Activated CD4-positive, alpha-beta T cell treated with anti-CD3 and anti-CD28 coated beads for 36 hours (primary cell): ENCODE measurements around the gene GEMIN2. TPM values are rescaled to one million over a fixed set of nuclear protein-coding genes. Genes with fewer than 3 reads are reported as not detected.
"Not testable (repeated sequence)": the region's sequence is repeated elsewhere in the genome, so short reads cannot be mapped to it uniquely, and the experiment has no call there.

ENCODE experiments used
- ATAC-seq: fragments of 200-7000 bp; cut with Tn5 transposase; one replicate; pipeline ENCODE4 v1.10.0; 2021; ENCODE audit warnings: mild to moderate bottlenecking, moderate library complexity
- CTCF ChIA-PET: fragments of 350-600 bp; sonication (Branson Sonifier 250); formaldehyde crosslinking; loops from one replicate; lab custom pipeline; 2021; ENCODE audit warnings: antibody characterized with exemption; lab: Charles Lee
- POLR2A ChIA-PET: fragments of 350-600 bp; sonication (Branson Sonifier 250); formaldehyde crosslinking; loops from one replicate; lab custom pipeline; 2021; ENCODE audit warnings: antibody characterized with exemption, inconsistent platforms; lab: Charles Lee
- DNase-seq: peaks from one replicate; pipeline ENCODE4 v3.0.0-alpha.2; 2020
- H3K27ac Mint-ChIP-seq: one replicate; pipeline ENCODE4 v1.8.0; 2021; ENCODE audit warnings: mixed read lengths
- H3K27me3 Mint-ChIP-seq: one replicate; pipeline ENCODE4 v1.8.0; 2021; ENCODE audit warnings: mixed read lengths
- H3K36me3 Mint-ChIP-seq: one replicate; pipeline ENCODE4 v1.8.0; 2021; ENCODE audit warnings: low read depth, mixed read lengths
- H3K4me1 Mint-ChIP-seq: one replicate; pipeline ENCODE4 v1.8.0; 2021; ENCODE audit warnings: mixed read lengths
- H3K4me3 Mint-ChIP-seq: one replicate; pipeline ENCODE4 v1.8.0; 2021; ENCODE audit warnings: mild to moderate bottlenecking, moderate library complexity, mixed read lengths
- H3K9me3 Mint-ChIP-seq: one replicate; pipeline ENCODE4 v1.8.0; 2021; ENCODE audit warnings: low read depth, mixed read lengths
- intact Hi-C, 2 experiments: fragments of 100-400 bp; cut with DNase I in 1 of 2; cut with micrococcal nuclease in 1 of 2; formaldehyde crosslinking; loops; one replicate each; pipeline versions ENCODE4 v1.14.2 to v1.15.1; 2022 to 2024; cut with DNase I, micrococcal nuclease
- total RNA-seq, 2 experiments: library from RNA; stranded (reverse); gene quantifications; one replicate each; pipeline ENCODE4 v1.2.3, GENCODE V29; 2021

Gene GEMIN2
- total RNA-seq, 2 experiments from 2014 or later = 23.8 to 27.6 TPM

- CTCF ChIA-PET = interaction anchor here (0.9 kb wide), 1 partner anchor 12 kb away, joined by 3 read pairs; the partner anchor contains the start of gene TRAPPC6B
Observed at GRCh38 chr14:39158222-39158858, 44.2 kb downstream of the GEMIN2 start.

GRCh38 chr14:39160494-39160893, 46.4 kb downstream of the GEMIN2 start:
- Mint-ChIP-seq H3K36me3 (peaks cover 19% of the 10 kb centered on the region), H3K4me1 (peaks cover 23% of the 10 kb centered on the region), H3K27me3 (no peaks in the 10 kb centered on the region), H3K9me3 (no peaks in the 10 kb centered on the region), H3K4me3 (no peak overlapping the region), H3K27ac (no peak overlapping the region)
- ATAC-seq = no peak
- intact Hi-C loops = no loop called here
- CTCF ChIA-PET = interaction anchor here (0.6 to 1.8 kb wide), 2 partner anchors 24 to 29 kb away, joined by 3 read pairs; no protein-coding TSS in a partner anchor
- no peak for DNase-seq
- POLR2A ChIA-PET = interaction anchor here (0.5 kb wide), 1 partner anchor 26 kb away, joined by 3 read pairs; no protein-coding TSS in a partner anchor

More at GRCh38 chr14:39158222-39158858, 44.2 kb downstream of the GEMIN2 start:
- intact Hi-C loops = no loop called here
- peaks cover 19% of the 10 kb centered on the region for H3K36me3 Mint-ChIP-seq
- H3K27ac Mint-ChIP-seq = no peak overlapping the region
- ATAC-seq = no peak
- peaks cover 15% of the 10 kb centered on the region for H3K4me1 Mint-ChIP-seq
- DNase-seq = no peak
- no peaks in the 10 kb centered on the region for H3K9me3 Mint-ChIP-seq
- POLR2A ChIA-PET = interaction anchor here (1.4 kb wide), 1 partner anchor 12 kb away, joined by 6 read pairs; the partner anchor contains the start of gene TRAPPC6B
- H3K4me3 Mint-ChIP-seq = no peak overlapping the region
- H3K27me3 Mint-ChIP-seq = no peaks in the 10 kb centered on the region

GRCh38 chr14:39167797-39168320, 53.7 kb downstream of the GEMIN2 start:
- ChIA-PET POLR2A (interaction anchor here (0.6 kb wide), 2 partner anchors 20 to 224 kb away, joined by 3 to 5 read pairs; no protein-coding TSS in a partner anchor), CTCF (interaction anchor here (0.6 kb wide), 1 partner anchor 204 kb away, joined by 3 read pairs; no protein-coding TSS in a partner anchor)
- intact Hi-C loops, DNase-seq, ATAC-seq, H3K36me3 Mint-ChIP-seq, H3K27me3 Mint-ChIP-seq, H3K9me3 Mint-ChIP-seq: not testable (repeated sequence)
- Mint-ChIP-seq H3K4me1 (peaks cover 44% of the 10 kb centered on the region), H3K27ac (peak overlapping the region; percentile 71), H3K4me3 (peak overlapping the region; percentile 87)

GRCh38 chr14:39168591-39168990, 54.5 kb downstream of the GEMIN2 start:
- ATAC-seq (no peak), DNase-seq (no peak)
- Mint-ChIP-seq H3K4me1 (peaks cover 45% of the 10 kb centered on the region), H3K9me3 (no peaks in the 10 kb centered on the region), H3K36me3 (peaks cover 6% of the 10 kb centered on the region), H3K4me3 (peak overlapping the region; percentile 87), H3K27ac (peak overlapping the region; percentile 71), H3K27me3 (no peaks in the 10 kb centered on the region)
- ChIA-PET CTCF (no interaction called here), POLR2A (no interaction called here)
- intact Hi-C loops = no loop called here

GRCh38 chr14:39169541-39169900, 55.4 kb downstream of the GEMIN2 start:
- intact Hi-C loops = no loop called here
- Mint-ChIP-seq H3K9me3 (no peaks in the 10 kb centered on the region), H3K27ac (peak overlapping the region; percentile 89), H3K27me3 (no peaks in the 10 kb centered on the region), H3K4me3 (peak overlapping the region; percentile 87), H3K4me1 (peaks cover 48% of the 10 kb centered on the region), H3K36me3 (peaks cover 6% of the 10 kb centered on the region)
- CTCF ChIA-PET = interaction anchor here (1.0 to 1.4 kb wide), 5 partner anchors 35 to 263 kb away, joined by 3 to 4 read pairs (median 4); partner anchors contain the start of gene FBXO33
- DNase-seq = no peak
- no peak for ATAC-seq
- POLR2A ChIA-PET = interaction anchor here (1.2 to 1.7 kb wide), 6 partner anchors 12 to 263 kb away, joined by 6 to 18 read pairs (median 9); partner anchors contain the start of gene FBXO33

GRCh38 chr14:39173198-39173597, 59.1 kb downstream of the GEMIN2 start:
- ATAC-seq (no peak), DNase-seq (no peak)
- Mint-ChIP-seq H3K27ac (peak overlapping the region; percentile 69), H3K4me3 (peak overlapping the region; percentile 38), H3K27me3 (no peaks in the 10 kb centered on the region), H3K36me3 (peaks cover 33% of the 10 kb centered on the region), H3K4me1 (peaks cover 40% of the 10 kb centered on the region), H3K9me3 (no peaks in the 10 kb centered on the region)
- intact Hi-C loops = loop anchor here in 1 of 2 experiments (5.0 kb wide), 1 partner anchor 194 kb away; no protein-coding TSS in a partner anchor
- ChIA-PET CTCF (interaction anchor here (1.2 kb wide), 1 partner anchor 253 kb away, joined by 3 read pairs; no protein-coding TSS in a partner anchor), POLR2A (no interaction called here)

- Mint-ChIP-seq H3K9me3 (no peaks in the 10 kb centered on the region), H3K4me3 (peak within 1 kb of the TSS; percentile 96), H3K27ac (peak within 1 kb of the TSS; percentile 99), H3K4me1 (peaks cover 40% of the 10 kb centered on the region), H3K36me3 (peaks cover 44% of the 10 kb centered on the region), H3K27me3 (no peaks in the 10 kb centered on the region)
- ATAC-seq = peak; percentile 91
- ChIA-PET POLR2A (interaction anchor here (0.9 to 1.0 kb wide), 3 partner anchors 61 to 258 kb away, joined by 5 to 7 read pairs (median 6); partner anchors contain the start of gene GEMIN2), CTCF (no interaction called here)
- intact Hi-C loops = loop anchor here (1.0 to 5.0 kb wide), 7 partner anchors 54 to 258 kb away; partner anchors contain the start of genes FBXO33 (in 2 of the 2), GEMIN2 (in 2 of the 2) and SEC23A (in 2 of the 2)
- DNase-seq = peak; percentile 97
Observed at GRCh38 chr14:39174560-39175444, 60.7 kb downstream of the GEMIN2 start, which contains the start of gene PNN. Gene PNN (plus strand): TSS chr14:39175254. CDS start chr14:39175280, 26 bp downstream.

- intact Hi-C loops = loop anchor here (1.0 to 2.0 kb wide), 6 partner anchors 54 to 257 kb away; partner anchors contain the start of genes FBXO33 (in 2 of the 2), SEC23A (in 2 of the 2) and GEMIN2 (in 1 of the 2)
- Mint-ChIP-seq H3K4me3 (peak overlapping the region; percentile 96), H3K27me3 (no peaks in the 10 kb centered on the region), H3K4me1 (peaks cover 42% of the 10 kb centered on the region), H3K36me3 (peaks cover 46% of the 10 kb centered on the region), H3K9me3 (no peaks in the 10 kb centered on the region), H3K27ac (peak overlapping the region; percentile 99)
- DNase-seq (peak; percentile 59), ATAC-seq (peak; percentile 1)
- CTCF ChIA-PET = no interaction called here
- POLR2A ChIA-PET = interaction anchor here (0.9 to 1.0 kb wide), 3 partner anchors 62 to 257 kb away, joined by 5 to 7 read pairs (median 6); partner anchors contain the start of gene GEMIN2
Observed at GRCh38 chr14:39175445-39176262, 61.5 kb downstream of the GEMIN2 start.

- POLR2A ChIA-PET = no interaction called here
- intact Hi-C loops = no loop called here
- H3K4me3 Mint-ChIP-seq = peak overlapping the region; percentile 96
- ATAC-seq (no peak), DNase-seq (no peak)
- peak overlapping the region; percentile 99 for H3K27ac Mint-ChIP-seq
- H3K36me3 Mint-ChIP-seq = peaks cover 46% of the 10 kb centered on the region
- CTCF ChIA-PET = interaction anchor here (0.6 kb wide), 1 partner anchor 256 kb away, joined by 3 read pairs; the partner anchor contains the start of gene FBXO33
- H3K27me3 Mint-ChIP-seq = no peaks in the 10 kb centered on the region
- peaks cover 37% of the 10 kb centered on the region for H3K4me1 Mint-ChIP-seq
- H3K9me3 Mint-ChIP-seq = no peaks in the 10 kb centered on the region
Observed at GRCh38 chr14:39176263-39177167, 62.4 kb downstream of the GEMIN2 start.
